Psoas muscle (tissue), 8 donors: ENCODE results near the gene PTPN23. TPM values are rescaled to one million over a fixed set of nuclear protein-coding genes. Genes with fewer than 3 reads are reported as not detected.

ENCODE experiments used
- ATAC-seq, 4 donors: fragments of 200-7000 bp; cut with Tn5 transposase; one replicate each; pipeline ENCODE4 v1.9.1; 2020; ENCODE audit warnings: moderate library complexity in 3 of 4, mild to moderate bottlenecking in 2 of 4
- DNase-seq, 2 donors: peaks; one replicate each; pipeline ENCODE4 v3.0.0-alpha.2; 2020
- H3K27ac ChIP-seq: fragments of 200-600 bp; one replicate; pipeline ENCODE4 v1.8.0; 2022
- H3K27me3 ChIP-seq, 3 donors: fragments of 200-600 bp in 1 of 3; one replicate each; pipeline versions ENCODE4 v1.6.1 to v1.8.0; 2013 to 2022; ENCODE audit warnings: low read length in 2 of 3, mild to moderate bottlenecking in 2 of 3, moderate library complexity in 1 of 3; ENCODE audit not compliant: insufficient read depth in 3 of 3
- H3K36me3 ChIP-seq, 2 donors: fragments of 200-600 bp in 1 of 2; one replicate each; pipeline versions ENCODE4 v1.6.1 to v1.8.0; 2013 to 2022; ENCODE audit warnings: low read depth in 1 of 2, mild to moderate bottlenecking in 1 of 2, moderate library complexity in 1 of 2; ENCODE audit not compliant: insufficient read depth in 1 of 2
- H3K4me1 ChIP-seq: fragments of 200-600 bp; one replicate; pipeline ENCODE4 v1.8.0; 2022
- H3K4me3 ChIP-seq: fragments of 200-600 bp; one replicate; pipeline ENCODE4 v1.8.0; 2022; ENCODE audit warnings: mild to moderate bottlenecking
- H3K9me3 ChIP-seq: fragments of 200-600 bp; one replicate; pipeline ENCODE4 v1.8.0; 2022
- CTCF ChIP-seq: fragments of 200-600 bp; IDR thresholded peaks from one replicate; pipeline ENCODE4 v1.8.0; 2022; ENCODE audit warnings: antibody characterized with exemption
- WGBS, 3 donors: extraction: QIAGEN DNeasy Blood & Tissue Kit; methylation state at CpG; one replicate each; pipeline versions ENCODE4 v1.1.6 to v1.1.7; 2013; 5-methylcytosine and 5-hydroxymethylcytosine counted together
- intact Hi-C, 2 donors: fragments of 100-400 bp; cut with DNase I; formaldehyde crosslinking; loops; one replicate each; pipeline versions ENCODE4 v1.11.0 to v1.14.2; 2022
- long read RNA-seq, 2 donors: library from polyadenylated mRNA; unstranded; transcript quantifications; one replicate each; pipeline ENCODE4 v2.0.0, GENCODE V29; 2021
- polyA plus RNA-seq, 3 donors: library from polyadenylated mRNA; stranded (reverse); fragments of 200-250 nt; gene quantifications; one replicate each; pipeline ENCODE4 v1.2.3, GENCODE V29; 2013
- total RNA-seq, 4 donors: library from RNA; stranded (reverse); fragmentation: NEBNext Ultra II Directional in 2 of 4; extraction: Animal tissue kit (Norgen Biotek cat#: 25700) in 2 of 4; gene quantifications; one replicate each; pipeline versions ENCODE4 v1.2.1 to v1.2.4, GENCODE V29; 2021 to 2023
- donor health status: healthy with polysubstance abuse.
- donor health status: DM: no; HTN: no; CAD: no; lungs with moderate emphysema.
- donor health status: Bipolar disorder and iron deficiency.
- donor health status: healthy.
- donor health status: DM: yes; HTN: yes; CAD: no.
- donor health status: DM: no; HTN: no; CAD: no.
- donor health status: DM: no; HTN: no; CAD: no.
- donor health status: DM: yes; HTN: yes; CAD: no.

The PTPN23 gene
- total RNA-seq = 10 to 100 TPM; 26.8 to 47.5 (median 35.2) TPM
- polyA plus RNA-seq = 10 to 100 TPM; 14.3 to 33.0 (median 15.9) TPM
- long read RNA-seq, donor 1, partial matches to known transcripts = 0 of 1 reads
- long read RNA-seq, donor 1, other reads (novel, unspliced or antisense) = 1 of 1 reads
- long read RNA-seq, donor 2, partial matches to known transcripts = 32 of 34 reads
- long read RNA-seq, donor 2, other reads (novel, unspliced or antisense) = 1 of 34 reads

DNA sequence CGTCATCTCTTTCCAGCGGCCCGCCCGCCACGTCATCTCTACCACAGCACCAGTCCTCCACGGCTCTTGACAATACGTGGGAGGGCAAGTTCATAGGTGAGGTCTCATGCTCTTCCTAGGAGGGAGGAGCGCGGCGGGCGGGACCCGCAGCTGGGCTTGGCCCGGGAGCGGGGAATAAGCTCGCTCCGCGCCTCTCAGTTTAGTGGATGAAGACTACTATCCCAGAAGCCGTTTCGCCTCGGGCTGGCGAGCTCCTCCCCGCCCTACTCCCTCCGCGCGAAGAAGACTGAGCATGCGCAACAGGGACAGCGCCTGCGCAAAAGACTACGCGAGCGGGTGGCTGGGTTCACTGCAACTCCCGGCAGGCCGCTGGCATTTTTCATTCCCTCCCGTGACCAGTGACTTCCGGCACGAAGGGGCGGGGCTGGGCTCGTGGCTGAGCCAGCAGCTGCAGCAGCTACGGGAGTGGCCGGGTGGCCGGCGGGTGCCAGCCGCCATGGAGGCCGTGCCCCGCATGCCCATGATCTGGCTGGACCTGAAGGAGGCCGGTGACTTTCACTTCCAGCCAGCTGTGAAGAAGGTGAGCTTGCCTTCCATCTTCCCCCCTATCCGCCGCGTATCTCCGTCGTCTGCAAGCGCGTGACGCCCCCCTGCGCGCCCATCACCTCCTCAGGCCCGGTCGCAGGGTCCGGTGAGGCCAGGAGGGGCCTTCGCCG lies at the start of gene PTPN23:
Gene PTPN23 (plus strand): TSS at position 421 of the 716 bp plus-strand sequence. CDS start 76 bp downstream, at position 497.
- DNase-seq = peak; percentile 99 to 100
- Histone ChIP-seq H3K36me3 (peaks cover 0 to 3% of the 10 kb centered on the region in 2 donors), H3K9me3 (no peaks in the 10 kb centered on the region), H3K4me1 (peaks cover 34% of the 10 kb centered on the region), H3K27ac (peak within 1 kb of the TSS; percentile 100), H3K27me3 (no peaks in the 10 kb centered on the region), H3K4me3 (peak within 1 kb of the TSS; percentile 98)
- no peak for TF ChIP-seq CTCF
- WGBS, 3 donors = 0 to 1% (median 0%) methylated on average over 55 to 61 of the region's 61 CpGs
- intact Hi-C loops = no loop called here
- ATAC-seq = peak; percentile 90 to 95 (median 92)

DNA sequence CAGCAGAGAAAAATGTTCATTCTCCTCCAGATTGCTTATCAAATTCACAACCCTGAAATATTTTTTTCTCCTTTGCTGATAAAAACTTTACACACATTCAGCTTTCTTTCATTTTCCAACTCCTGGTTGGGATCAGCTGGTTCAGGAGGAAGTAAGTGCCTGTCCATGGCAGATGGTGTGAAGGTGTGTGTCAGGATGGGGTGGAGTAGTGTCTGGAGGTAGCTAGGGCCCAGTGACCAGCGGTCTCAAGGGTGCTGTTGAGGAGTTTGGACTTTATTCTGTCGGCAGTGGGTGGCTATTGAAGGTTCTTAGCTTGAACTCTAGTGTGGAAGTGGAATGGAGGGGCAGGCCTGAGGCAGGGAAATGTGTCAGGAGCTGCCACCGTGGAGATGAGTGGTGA lies 46.9 kb upstream of the PTPN23 start:
- DNase-seq (no peak), ATAC-seq (no peak)
- 78 to 84% (median 81%) methylated on average over 3 of the region's 3 CpGs for WGBS, 3 donors
- no peak overlapping the region for H3K27ac ChIP-seq
- H3K36me3 ChIP-seq = peaks cover 3 to 94% of the 10 kb centered on the region in 2 donors
- no peak for TF ChIP-seq CTCF
- no peak overlapping the region for H3K4me3 ChIP-seq
- H3K27me3 ChIP-seq = no peaks in the 10 kb centered on the region
- no peaks in the 10 kb centered on the region for H3K9me3 ChIP-seq
- H3K4me1 ChIP-seq = no peaks in the 10 kb centered on the region
- intact Hi-C loops = no loop called here

GRCh38 chr3:47337656-47338055 lies 43.2 kb upstream of the PTPN23 start:
- no peak for ATAC-seq
- no peaks in the 10 kb centered on the region for H3K9me3 ChIP-seq
- H3K27ac ChIP-seq = no peak overlapping the region
- peaks cover 3 to 97% of the 10 kb centered on the region in 2 donors for H3K36me3 ChIP-seq
- TF ChIP-seq CTCF = no peak
- H3K4me1 ChIP-seq = no peaks in the 10 kb centered on the region
- WGBS, 3 donors = 85 to 90% (median 88%) methylated on average over 5 of the region's 5 CpGs
- no peak overlapping the region for H3K4me3 ChIP-seq
- no peaks in the 10 kb centered on the region for H3K27me3 ChIP-seq
- intact Hi-C loops = no loop called here
- DNase-seq = no peak

- Histone ChIP-seq H3K27ac (no peak overlapping the region), H3K36me3 (peaks cover 10 to 97% of the 10 kb centered on the region in 2 donors), H3K4me3 (no peak overlapping the region), H3K27me3 (no peaks in the 10 kb centered on the region), H3K4me1 (no peaks in the 10 kb centered on the region), H3K9me3 (no peaks in the 10 kb centered on the region)
- DNase-seq = no peak
- TF ChIP-seq CTCF = no peak
- ATAC-seq = no peak
- WGBS, 3 donors = 84 to 96% (median 86%) methylated on average over 2 of the region's 2 CpGs
- intact Hi-C loops = no loop called here
Measured at GRCh38 chr3:47339951-47340350, 40.9 kb upstream of the PTPN23 start.
